Stimulated activated CD4-positive, alpha-beta T cell treated with anti-CD3 and anti-CD28 coated beads, Interleukin-1b, Interleukin-23, amount 100 ng/mL, for 48 hours (primary cell): Measurements from ENCODE around the gene TNRC18.
"Not testable (repeated sequence)": the region's sequence is repeated elsewhere in the genome, so short reads cannot be mapped to it uniquely, and the experiment has no call there.

Source experiments
- DNase-seq: peaks from one replicate; pipeline ENCODE4 v3.0.0-alpha.2; 2020

TNRC18 gene

GRCh38 chr7:5348134-5349004, 75.3 kb downstream of the TNRC18 start:
- no peak for DNase-seq

GRCh38 chr7:5345671-5346070, 78.0 kb downstream of the TNRC18 start:
- DNase-seq, result no peak

GRCh38 chr7:5345171-5345570, 78.5 kb downstream of the TNRC18 start:
- no peak for DNase-seq

GRCh38 chr7:5344342-5344741, 79.3 kb downstream of the TNRC18 start:
- no peak for DNase-seq

- DNase-seq, result no peak
Observed at GRCh38 chr7:5343884-5344283, 79.8 kb downstream of the TNRC18 start.

GRCh38 chr7:5342631-5343030, 81.0 kb downstream of the TNRC18 start:
- no peak for DNase-seq

- no peak for DNase-seq
Observed at GRCh38 chr7:5339955-5340354, 83.7 kb downstream of the TNRC18 start.

- no peak for DNase-seq
Observed at GRCh38 chr7:5337047-5337446, 86.6 kb downstream of the TNRC18 start.

- no peak for DNase-seq
Observed at GRCh38 chr7:5334671-5335070, 89.0 kb downstream of the TNRC18 start.

GRCh38 chr7:5333121-5334045, 90.3 kb downstream of the TNRC18 start:
- no peak for DNase-seq

- DNase-seq, result no peak
Observed at GRCh38 chr7:5332579-5332978, 91.1 kb downstream of the TNRC18 start.

- DNase-seq, result no peak
Observed at GRCh38 chr7:5330288-5330687, 93.3 kb downstream of the TNRC18 start.

GRCh38 chr7:5324961-5325360, 98.7 kb downstream of the TNRC18 start:
- DNase-seq, result no peak

- DNase-seq, result not testable (repeated sequence)
Observed at GRCh38 chr7:5323800-5324781, 99.5 kb downstream of the TNRC18 start.

- no peak for DNase-seq
Observed at GRCh38 chr7:5322621-5323410, 100.8 kb downstream of the TNRC18 start.

- DNase-seq, result no peak
Observed at GRCh38 chr7:5320802-5321396, 102.7 kb downstream of the TNRC18 start.

GRCh38 chr7:5320391-5320790, 103.2 kb downstream of the TNRC18 start:
- no peak for DNase-seq

- not testable (repeated sequence) for DNase-seq
Observed at GRCh38 chr7:5318613-5319012, 105.0 kb downstream of the TNRC18 start.

- DNase-seq, result no peak
Observed at GRCh38 chr7:5315761-5316160, 107.9 kb downstream of the TNRC18 start.

GRCh38 chr7:5314864-5315263, 108.8 kb downstream of the TNRC18 start:
- DNase-seq, result no peak
